OCI-LY1 (cell line): ENCODE results near the gene ALDH3A2.

Source experiments
- CTCF ChIP-seq: fragments of 200-600 bp; sonication (generic), shearing (Covaris generic); IDR thresholded peaks from 2 replicates; pipeline ENCODE4 v1.5.1; 2017; ENCODE audit warnings: mild to moderate bottlenecking, antibody characterized with exemption, low read length, moderate library complexity, mixed read lengths
- EZH2 ChIP-seq: fragments of 200-600 bp; sonication (generic), shearing (Covaris generic); IDR thresholded peaks from 2 replicates; pipeline ENCODE4 v1.8.0; 2017; ENCODE audit warnings: borderline replicate concordance, mixed run types, mild to moderate bottlenecking, antibody characterized with exemption, low read length, moderate library complexity, mixed read lengths

- TF ChIP-seq EZH2 (no peak), CTCF (no peak)
Measured at GRCh38 chr17:19702217-19702641, 53.7 kb downstream of the ALDH3A2 start.
